Stimulated activated CD8-positive, alpha-beta memory T cell treated with anti-CD3 and anti-CD28 coated beads, Interleukin-15, amount 100 ng/mL, for 48 hours (primary cell): Measurements from ENCODE around the gene FAAH.

Source experiments
- DNase-seq, 2 donors: peaks; one replicate each; pipeline ENCODE4 v3.0.0-alpha.2; 2020; ENCODE audit warnings: low read depth in 2 of 2

Gene FAAH

GRCh38 chr1:46401154-46401913, 7.2 kb downstream of the FAAH start:
- DNase-seq, result no peak

GRCh38 chr1:46401964-46402626, 8.0 kb downstream of the FAAH start:
- no peak for DNase-seq

- no peak for DNase-seq
Measured at GRCh38 chr1:46403916-46404315, 9.8 kb downstream of the FAAH start.

GRCh38 chr1:46404482-46405196, 10.5 kb downstream of the FAAH start:
- DNase-seq, result no peak

GRCh38 chr1:46405197-46405555, 11.1 kb downstream of the FAAH start:
- no peak for DNase-seq

- no peak for DNase-seq
Measured at GRCh38 chr1:46405724-46406123, 11.6 kb downstream of the FAAH start.

GRCh38 chr1:46406881-46407608, 12.9 kb downstream of the FAAH start:
- DNase-seq, result no peak

GRCh38 chr1:46407636-46408035, 13.5 kb downstream of the FAAH start:
- no peak for DNase-seq

- no peak for DNase-seq
Measured at GRCh38 chr1:46408356-46409062, 14.4 kb downstream of the FAAH start.

- DNase-seq, result no peak
Measured at GRCh38 chr1:46409063-46409372, 14.9 kb downstream of the FAAH start.

- DNase-seq, result no peak
Measured at GRCh38 chr1:46410156-46411009, 16.3 kb downstream of the FAAH start.

GRCh38 chr1:46411010-46411405, 16.9 kb downstream of the FAAH start:
- no peak for DNase-seq

GRCh38 chr1:46411601-46412341, 17.7 kb downstream of the FAAH start:
- DNase-seq, result no peak

- no peak for DNase-seq
Measured at GRCh38 chr1:46412893-46413595, 18.9 kb downstream of the FAAH start.

- DNase-seq, result peak; percentile 14 to 18
Measured at GRCh38 chr1:46413596-46413985, 19.5 kb downstream of the FAAH start.

GRCh38 chr1:46415514-46415913, 21.4 kb downstream of the FAAH start:
- no peak for DNase-seq

GRCh38 chr1:46418976-46419375, 24.9 kb downstream of the FAAH start:
- no peak for DNase-seq

GRCh38 chr1:46420533-46420915, 26.4 kb downstream of the FAAH start:
- no peak for DNase-seq

GRCh38 chr1:46421739-46422138, 27.6 kb downstream of the FAAH start:
- DNase-seq, result no peak
